Embryonic facial prominence (tissue), 1 donor: ENCODE measurements around the gene HSPD1.

Experiments used
- DNase-seq: peaks from one replicate; pipeline ENCODE4 v3.0.0-alpha.2; 2016; ENCODE audit errors: extremely low spot score

The HSPD1 gene

GRCh38 chr2:197437380-197437779 is 62.3 kb downstream of the HSPD1 start:
- no peak for DNase-seq
